IPS DF 6.9 (cell line): ENCODE results near the gene ANKRD45.
"Not testable (repeated sequence)": the region's sequence is repeated elsewhere in the genome, so short reads cannot be mapped to it uniquely, and the experiment has no call there.

Experiments
- DNase-seq: peaks from one replicate; pipeline ENCODE4 v3.0.0-alpha.2; 2013; ENCODE audit warnings: low read depth, low spot score
- H3K27ac ChIP-seq: one replicate; pipeline ENCODE4 v1.5.1; 2013; ENCODE audit warnings: low read length, control low read depth
- H3K27me3 ChIP-seq: 2 replicates; pipeline ENCODE4 v1.6.1; 2013; ENCODE audit warnings: mild to moderate bottlenecking, low read length; ENCODE audit not compliant: control insufficient read depth, insufficient read depth
- H3K36me3 ChIP-seq: 2 replicates; pipeline ENCODE4 v1.6.1; 2013; ENCODE audit warnings: low read length; ENCODE audit not compliant: control insufficient read depth, insufficient read depth
- H3K4me1 ChIP-seq: 2 replicates; pipeline ENCODE4 v1.6.1; 2013; ENCODE audit warnings: low read length; ENCODE audit not compliant: control insufficient read depth, insufficient read depth
- H3K4me3 ChIP-seq: 2 replicates; pipeline ENCODE4 v1.5.1; 2013; ENCODE audit warnings: mild to moderate bottlenecking, low read length
- H3K9me3 ChIP-seq: 2 replicates; pipeline ENCODE4 v1.6.1; 2013; ENCODE audit warnings: low read length, inconsistent platforms; ENCODE audit not compliant: control insufficient read depth, insufficient read depth
- WGBS: extraction: QIAGEN DNeasy Blood & Tissue Kit; methylation state at CpG from one replicate; pipeline ENCODE4 v1.1.7; 2013; ENCODE audit warnings: mixed read lengths, missing lambda C conversion rate; ENCODE audit not compliant: insufficient read length, insufficient coverage; 5-methylcytosine and 5-hydroxymethylcytosine counted together

ANKRD45 gene

DNA sequence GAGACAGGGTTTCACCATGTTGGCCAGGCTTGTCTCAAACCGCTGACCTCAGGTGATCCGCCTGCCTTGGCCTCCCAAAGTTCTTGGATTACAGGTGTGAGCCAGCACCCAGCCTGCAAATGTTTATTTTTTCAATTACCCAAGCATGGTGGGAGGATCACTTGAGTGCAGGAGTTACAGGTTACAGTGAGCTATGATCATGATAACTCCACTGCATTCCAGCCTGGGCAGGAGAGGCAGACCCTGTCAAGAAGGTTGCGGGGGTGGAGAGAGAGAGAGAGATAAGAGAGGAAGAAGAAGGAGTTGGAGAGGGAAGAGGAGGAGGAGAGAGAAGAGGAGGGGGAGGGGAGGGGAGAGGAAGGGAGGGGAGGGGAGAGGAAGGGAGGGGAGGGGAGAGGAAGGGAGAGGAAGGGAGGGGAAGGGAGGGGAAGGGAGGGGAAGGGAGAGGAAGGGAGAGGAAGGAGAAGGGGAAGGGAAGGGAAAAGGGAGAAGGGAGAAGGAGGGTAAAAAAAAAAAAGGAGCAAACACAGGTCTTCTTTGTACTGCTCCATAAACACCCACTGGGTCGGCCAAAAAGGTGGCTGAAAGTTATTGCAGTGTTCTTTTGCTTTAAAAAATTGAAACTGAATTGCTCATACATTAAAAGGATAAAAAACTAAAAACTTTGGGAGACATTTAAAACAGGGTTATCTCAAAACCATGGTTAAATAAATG is 61.0 kb downstream of the ANKRD45 start:
- H3K27me3 ChIP-seq = no peaks in the 10 kb centered on the region
- no CpG with 5 or more reads among the region's 4 CpGs for WGBS
- DNase-seq = no peak
- no peak overlapping the region for H3K4me3 ChIP-seq
- H3K36me3 ChIP-seq = no peaks in the 10 kb centered on the region
- H3K27ac ChIP-seq = no peak overlapping the region
- no peaks in the 10 kb centered on the region for H3K9me3 ChIP-seq
- H3K4me1 ChIP-seq = no peaks in the 10 kb centered on the region

DNA sequence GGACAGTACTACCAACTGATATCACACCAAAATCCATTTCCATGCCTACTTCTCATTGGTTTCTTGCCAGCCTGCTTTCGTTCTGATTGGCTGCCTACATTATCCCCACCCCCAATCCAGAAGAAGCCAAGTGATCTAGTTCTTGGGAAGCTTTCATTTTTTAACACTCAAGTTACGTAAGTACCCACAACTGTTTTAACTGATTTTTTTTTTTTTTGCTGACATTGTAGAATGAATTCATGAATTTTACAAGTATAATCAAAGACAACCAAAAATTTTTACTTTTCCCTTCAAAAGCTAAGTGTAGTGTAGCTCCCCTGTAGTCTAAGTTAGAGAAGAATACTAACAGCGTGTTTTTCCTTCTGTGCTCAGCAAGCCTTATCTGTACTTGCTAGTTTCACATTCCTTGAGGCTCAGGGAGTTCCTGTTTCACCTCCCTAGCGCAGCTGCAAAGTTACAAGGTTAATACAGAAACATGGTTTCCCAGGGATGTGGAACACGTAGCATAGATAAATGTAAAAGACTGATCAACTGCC is 66.5 kb downstream of the ANKRD45 start, which contains the start of gene SLC9C2:
SLC9C2 (minus strand) TSS at position 17 of the 536 bp plus-strand sequence. CDS start 1,296 bp downstream, outside the sequence.
- H3K36me3 ChIP-seq = no peaks in the 10 kb centered on the region
- no peaks in the 10 kb centered on the region for H3K27me3 ChIP-seq
- no peak within 1 kb of the TSS for H3K4me3 ChIP-seq
- no peak within 1 kb of the TSS for H3K27ac ChIP-seq
- WGBS = no CpG with 5 or more reads among the region's 5 CpGs
- no peak for DNase-seq
- H3K4me1 ChIP-seq = no peaks in the 10 kb centered on the region
- no peaks in the 10 kb centered on the region for H3K9me3 ChIP-seq

DNA sequence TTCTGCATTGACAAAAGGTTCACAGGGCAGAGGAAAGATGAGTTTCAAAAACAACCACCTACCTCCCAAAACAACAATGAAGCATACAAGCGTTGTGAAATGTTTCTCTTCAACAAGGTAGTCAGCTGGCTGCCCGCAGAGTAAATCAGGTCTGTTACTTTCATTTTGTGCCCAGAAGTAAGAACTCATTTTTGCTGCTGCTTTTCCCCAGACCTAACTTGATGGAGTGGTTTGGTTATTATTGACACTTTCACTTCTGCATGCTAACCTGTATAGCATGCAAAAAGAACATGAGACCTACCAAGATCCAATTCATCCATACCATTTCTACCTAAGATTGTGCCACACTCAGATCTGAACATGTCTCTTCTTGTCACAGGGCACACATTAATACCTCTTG is 68.1 kb downstream of the ANKRD45 start:
- Histone ChIP-seq H3K4me1 (no peaks in the 10 kb centered on the region), H3K36me3 (no peaks in the 10 kb centered on the region), H3K9me3 (no peaks in the 10 kb centered on the region), H3K27ac (no peak overlapping the region), H3K4me3 (no peak overlapping the region), H3K27me3 (no peaks in the 10 kb centered on the region)
- WGBS = no CpG with 5 or more reads among the region's 2 CpGs
- no peak for DNase-seq

DNA sequence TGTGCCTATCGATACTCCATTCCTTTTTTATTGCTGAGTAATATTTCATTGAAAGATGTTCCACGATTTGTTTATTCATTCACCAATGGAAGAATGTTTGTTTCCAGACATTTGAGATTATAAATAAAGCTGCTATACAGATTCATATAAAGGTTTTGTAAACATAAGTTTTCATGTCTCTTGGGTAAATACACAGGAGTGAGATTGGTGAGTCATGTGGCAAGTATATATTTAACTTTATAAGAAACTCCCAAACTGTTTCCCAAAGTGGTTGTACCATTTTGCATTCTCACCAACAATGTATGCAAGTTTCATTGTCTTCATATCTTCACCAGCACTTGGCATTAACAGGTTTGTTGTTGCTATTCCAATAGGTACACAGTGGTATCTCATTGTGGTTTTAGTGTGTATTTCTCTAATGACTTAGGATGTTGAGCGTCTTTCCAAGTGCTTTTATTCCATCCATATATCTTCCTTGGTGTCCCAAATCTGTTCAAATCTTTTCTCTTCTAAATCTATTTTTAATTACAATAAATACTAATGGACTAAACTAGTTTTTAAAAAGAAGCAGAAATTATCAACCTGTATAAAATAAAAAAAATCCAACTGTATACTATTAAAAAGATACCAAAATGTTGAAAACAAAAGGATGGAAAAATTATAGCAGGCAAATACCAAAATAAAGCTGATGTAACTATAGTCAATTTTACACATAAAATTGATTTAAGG is 73.4 kb downstream of the ANKRD45 start:
- no peak for DNase-seq
- no peaks in the 10 kb centered on the region for H3K27me3 ChIP-seq
- no peak overlapping the region for H3K27ac ChIP-seq
- no CpG with 5 or more reads among the region's 3 CpGs for WGBS
- H3K4me3 ChIP-seq = no peak overlapping the region
- no peaks in the 10 kb centered on the region for H3K9me3 ChIP-seq
- no peaks in the 10 kb centered on the region for H3K36me3 ChIP-seq
- no peaks in the 10 kb centered on the region for H3K4me1 ChIP-seq

DNA sequence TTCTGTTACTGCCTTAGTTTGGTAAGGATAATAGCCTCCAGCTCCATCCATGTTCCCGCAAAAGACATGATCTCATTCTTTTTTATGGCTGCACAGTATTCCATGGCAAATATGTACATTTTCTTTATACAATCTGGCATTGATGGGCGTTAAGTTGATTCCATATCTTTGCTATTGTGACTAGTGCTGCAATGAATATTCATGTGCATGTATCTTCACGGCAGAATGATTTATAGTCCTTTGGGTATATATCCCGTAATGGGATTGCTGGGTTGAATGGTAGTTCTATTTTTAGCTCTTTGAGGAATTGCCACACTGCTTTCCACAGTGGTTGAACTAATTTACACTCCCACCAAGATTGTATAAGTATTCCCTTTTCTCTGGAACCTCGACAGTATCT is 78.5 kb downstream of the ANKRD45 start:
- DNase-seq, H3K4me1 ChIP-seq, H3K27ac ChIP-seq, H3K9me3 ChIP-seq, H3K27me3 ChIP-seq, H3K36me3 ChIP-seq, H3K4me3 ChIP-seq: not testable (repeated sequence)
- WGBS = no CpG with 5 or more reads among the region's 5 CpGs

DNA sequence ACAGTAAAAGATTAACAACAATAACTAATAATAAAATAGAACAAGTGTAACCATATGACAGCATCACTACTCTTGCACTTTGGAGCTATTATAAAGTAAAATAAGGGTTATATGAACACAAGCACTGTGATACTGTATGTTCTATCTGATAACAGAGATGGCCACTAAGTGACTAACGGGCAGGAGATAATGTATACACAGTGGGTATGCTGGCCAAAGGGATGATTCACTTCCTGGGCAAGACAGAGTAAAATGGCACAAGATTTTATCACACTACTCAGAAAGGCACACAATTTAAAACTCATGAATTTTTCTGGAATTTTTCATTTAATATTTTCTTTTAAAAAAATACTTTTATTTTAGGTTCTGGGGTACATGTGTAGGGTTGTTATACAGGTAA is 79.1 kb downstream of the ANKRD45 start:
- no CpG with 5 or more reads among the region's 1 CpG for WGBS

DNA sequence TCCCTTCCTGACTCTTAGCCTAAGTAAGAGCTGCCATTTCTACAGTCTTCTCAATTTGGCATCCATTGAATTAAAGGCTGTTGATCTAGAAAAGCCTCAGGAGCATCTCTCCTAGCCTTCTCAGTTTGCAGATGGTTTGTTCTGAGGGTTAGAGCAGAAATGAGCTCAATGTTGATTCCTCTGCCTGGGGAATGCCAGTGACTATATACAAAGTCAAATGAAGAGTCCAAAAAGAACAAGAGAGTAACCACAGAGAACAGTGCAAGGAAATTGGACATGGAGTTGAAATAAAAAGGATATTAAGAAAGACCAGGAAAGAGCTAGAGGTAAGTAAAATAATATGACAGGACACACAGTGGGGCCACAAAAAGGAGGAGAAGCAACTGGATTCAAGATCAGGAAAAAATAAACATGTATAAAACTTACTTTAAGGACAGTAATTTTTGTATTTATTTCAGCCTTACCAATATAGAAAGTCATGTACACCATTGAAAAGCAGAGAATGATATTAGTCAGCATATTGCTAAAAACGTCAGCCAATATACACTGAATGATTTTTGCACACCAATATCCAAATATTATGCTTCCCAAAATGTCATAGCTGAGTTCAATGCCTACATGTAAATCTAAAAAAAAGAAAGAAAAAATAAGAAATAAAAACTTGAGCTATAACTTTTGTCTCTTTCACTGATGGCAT is 88.1 kb downstream of the ANKRD45 start:
- Histone ChIP-seq H3K36me3 (no peaks in the 10 kb centered on the region), H3K4me3 (no peak overlapping the region), H3K27me3 (no peaks in the 10 kb centered on the region), H3K27ac (no peak overlapping the region), H3K9me3 (no peaks in the 10 kb centered on the region), H3K4me1 (no peaks in the 10 kb centered on the region)
- DNase-seq = no peak
- WGBS = no CpG with 5 or more reads among the region's 1 CpG

More for the DNA sequence above, 79.1 kb downstream of the ANKRD45 start:
- Histone ChIP-seq H3K27ac (no peak overlapping the region), H3K9me3 (no peaks in the 10 kb centered on the region), H3K4me3 (no peak overlapping the region), H3K27me3 (no peaks in the 10 kb centered on the region), H3K36me3 (no peaks in the 10 kb centered on the region), H3K4me1 (no peaks in the 10 kb centered on the region)
- DNase-seq = no peak

DNA sequence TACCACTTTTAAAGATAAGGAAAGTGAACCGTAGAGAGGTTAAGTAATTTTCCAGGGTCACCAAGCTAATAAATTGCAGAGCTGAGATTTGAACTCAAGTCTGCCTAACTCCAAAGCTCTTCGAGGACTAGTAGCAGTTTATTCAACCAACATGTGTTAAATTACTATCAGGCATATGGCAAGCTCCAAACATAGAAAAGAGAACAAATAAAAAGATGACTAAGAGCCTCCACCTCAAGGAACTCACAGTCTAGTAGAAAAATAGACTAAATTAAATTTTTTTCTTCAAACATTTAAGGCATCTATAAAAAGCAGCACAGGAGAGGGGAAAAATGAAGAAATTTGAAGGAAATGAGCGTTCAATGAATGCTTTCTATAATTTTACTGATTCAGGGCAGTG is 89.0 kb downstream of the ANKRD45 start:
- DNase-seq = no peak
- H3K4me3 ChIP-seq = no peak overlapping the region
- no peaks in the 10 kb centered on the region for H3K27me3 ChIP-seq
- no peaks in the 10 kb centered on the region for H3K9me3 ChIP-seq
- H3K36me3 ChIP-seq = no peaks in the 10 kb centered on the region
- no peaks in the 10 kb centered on the region for H3K4me1 ChIP-seq
- H3K27ac ChIP-seq = no peak overlapping the region
- no CpG with 5 or more reads among the region's 3 CpGs for WGBS

DNA sequence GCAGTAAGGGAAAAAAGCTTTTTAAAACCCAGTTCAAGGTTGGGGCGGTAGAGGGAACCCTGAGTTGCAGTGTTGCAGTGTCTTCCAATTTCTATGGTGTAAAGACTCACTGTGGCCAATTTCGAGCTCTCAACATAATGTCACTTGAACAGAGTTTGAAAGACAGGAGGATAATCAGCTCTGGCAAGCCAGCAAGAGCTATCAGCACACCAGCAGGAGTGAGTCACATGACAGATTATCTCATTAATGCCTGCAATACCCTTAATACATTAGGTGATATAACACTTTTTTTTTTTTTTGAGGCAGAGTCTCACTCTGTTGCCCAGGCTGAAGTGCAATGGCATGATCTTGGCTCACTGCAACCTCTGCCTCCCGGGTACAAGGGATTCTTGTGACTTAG is 89.6 kb downstream of the ANKRD45 start:
- Histone ChIP-seq H3K36me3 (no peaks in the 10 kb centered on the region), H3K27me3 (no peaks in the 10 kb centered on the region), H3K27ac (no peak overlapping the region), H3K9me3 (no peaks in the 10 kb centered on the region), H3K4me1 (no peaks in the 10 kb centered on the region), H3K4me3 (no peak overlapping the region)
- no peak for DNase-seq
- WGBS = no CpG with 5 or more reads among the region's 3 CpGs

DNA sequence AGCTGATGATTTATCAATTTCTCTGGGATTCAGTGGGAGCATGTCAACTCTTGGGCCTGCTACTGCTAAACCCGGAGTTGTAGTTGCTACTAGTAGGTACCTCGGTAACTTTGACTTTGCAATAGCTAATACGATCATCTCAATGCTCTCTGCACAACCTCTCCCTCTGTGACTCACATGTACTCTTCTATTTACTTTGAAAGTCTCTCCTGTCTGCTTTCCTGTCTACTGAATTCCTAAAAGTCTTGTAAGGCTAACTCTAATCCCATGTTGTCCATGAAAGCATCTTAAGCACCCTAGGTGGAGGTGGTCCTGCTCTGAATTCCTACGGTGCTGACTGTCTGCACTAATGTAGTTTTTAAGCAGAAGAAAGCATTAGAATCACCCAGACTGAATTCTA is 96.1 kb downstream of the ANKRD45 start:
- Histone ChIP-seq H3K4me3 (no peak overlapping the region), H3K27me3 (no peaks in the 10 kb centered on the region), H3K36me3 (no peaks in the 10 kb centered on the region), H3K27ac (no peak overlapping the region), H3K9me3 (no peaks in the 10 kb centered on the region), H3K4me1 (no peaks in the 10 kb centered on the region)
- no peak for DNase-seq
- WGBS = no CpG with 5 or more reads among the region's 4 CpGs
